ENCODE data around the gene KIF7. TPM values are rescaled to one million over a fixed set of nuclear protein-coding genes. Genes with fewer than 3 reads are reported as not detected.

KIF7 gene
- total and polyA plus RNA-seq, 3 experiments from 2014 or later: 2.4 to 2.7 TPM; not detected in 1

DNA sequence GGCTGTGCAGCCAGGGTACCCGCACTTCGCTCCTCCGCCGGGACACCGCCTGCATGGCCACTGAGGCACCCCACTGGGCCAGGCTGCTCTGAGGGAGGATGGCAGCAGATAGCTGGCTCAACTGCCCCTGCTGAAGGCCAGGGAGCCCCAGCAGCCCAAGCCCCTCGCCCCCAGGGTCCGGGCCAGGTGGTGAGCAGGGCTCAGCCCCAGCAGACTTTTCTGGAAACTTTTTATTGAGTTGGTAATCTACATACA lies 12.4 kb upstream of the KIF7 start:
- no peaks in the 10 kb centered on the region for H3K36me3 Mint-ChIP-seq
- peaks cover 0 to 5% (median 5%) of the 10 kb centered on the region in 3 donors for H3K4me1 Mint-ChIP-seq
- no peak overlapping the region for H3K4me3 ChIP-seq (ENCODE audit: low read length)
- no peaks in the 10 kb centered on the region for H3K9me3 ChIP-seq (ENCODE audit: low read length)
- no peaks in the 10 kb centered on the region for H3K36me3 ChIP-seq (ENCODE audit: insufficient read depth, low read length)
- H3K27ac Mint-ChIP-seq: no peak overlapping the region
- ChIA-PET POLR2A (no interaction called here), CTCF (no interaction called here)
- H3K9me3 Mint-ChIP-seq: no peaks in the 10 kb centered on the region
- DNase-seq: no peak
- H3K27me3 Mint-ChIP-seq: peaks cover 2 to 31% of the 10 kb centered on the region in 2 donors
- H3K27me3 ChIP-seq (ENCODE audit: insufficient read depth, low read length, poor library complexity, severe bottlenecking): no peaks in the 10 kb centered on the region
- no peak overlapping the region for H3K4me3 Mint-ChIP-seq
- no peaks in the 10 kb centered on the region for H3K4me1 ChIP-seq (ENCODE audit: insufficient read depth, low read length)
- H3K27ac ChIP-seq (ENCODE audit: low read depth, low read length): no peak overlapping the region

DNA sequence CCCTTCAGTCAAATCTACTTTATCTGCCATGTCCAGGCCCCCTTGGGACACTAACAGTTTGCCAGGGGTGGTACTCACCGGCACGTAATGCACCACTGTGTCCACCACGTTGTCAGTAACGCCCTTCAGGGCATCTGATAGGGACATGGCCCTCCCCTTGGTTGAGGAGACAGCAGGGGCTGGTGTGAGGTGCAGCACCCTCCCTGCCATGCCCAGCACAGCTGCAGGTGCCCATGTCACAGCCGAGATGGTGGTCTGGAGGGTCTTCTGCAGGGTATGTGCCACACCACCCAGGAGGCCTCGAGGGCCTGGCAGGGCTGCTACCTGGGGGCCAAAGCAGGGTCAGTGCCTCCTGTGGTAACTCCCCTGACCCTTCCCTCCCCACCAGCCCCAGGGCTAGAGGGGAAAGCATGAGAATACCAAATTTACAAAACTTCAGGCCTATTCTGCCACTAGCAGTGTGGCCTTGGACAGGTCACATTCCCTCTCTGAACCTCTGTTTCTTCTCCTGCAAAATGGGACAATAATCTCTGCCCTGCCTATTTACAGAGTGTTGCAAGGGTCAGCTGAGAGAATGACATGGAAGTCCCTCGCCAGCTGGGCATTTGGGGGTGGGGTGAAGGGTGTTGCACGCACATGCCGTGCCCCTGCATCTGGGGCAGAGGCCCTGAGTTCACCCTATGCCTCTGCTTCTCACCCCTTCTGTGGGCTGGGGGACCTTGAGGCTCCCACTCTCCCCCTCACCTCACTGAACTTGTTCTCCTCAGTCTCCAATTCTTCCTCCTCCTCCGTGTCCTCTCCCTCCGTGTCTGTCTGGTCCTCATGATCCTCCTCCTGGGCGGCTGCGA lies 11.8 kb upstream of the KIF7 start:
- Mint-ChIP-seq H3K4me3 (no peak overlapping the region), H3K4me1 (peaks cover 0 to 5% (median 5%) of the 10 kb centered on the region in 3 donors), H3K27me3 (peaks cover 5 to 34% of the 10 kb centered on the region in 2 donors), H3K36me3 (no peaks in the 10 kb centered on the region), H3K27ac (peak overlapping the region in 1 of 8 donors; percentile 23), H3K9me3 (no peaks in the 10 kb centered on the region)
- no peak overlapping the region for H3K4me3 ChIP-seq (ENCODE audit: low read length)
- POLR2A ChIA-PET: no interaction called here
- no peaks in the 10 kb centered on the region for H3K36me3 ChIP-seq (ENCODE audit: insufficient read depth, low read length)
- no peaks in the 10 kb centered on the region for H3K27me3 ChIP-seq (ENCODE audit: insufficient read depth, low read length, poor library complexity, severe bottlenecking)
- DNase-seq: no peak
- CTCF ChIA-PET: no interaction called here
- H3K27ac ChIP-seq (ENCODE audit: low read depth, low read length): no peak overlapping the region
- no peaks in the 10 kb centered on the region for H3K9me3 ChIP-seq (ENCODE audit: low read length)
- H3K4me1 ChIP-seq (ENCODE audit: insufficient read depth, low read length): no peaks in the 10 kb centered on the region

DNA sequence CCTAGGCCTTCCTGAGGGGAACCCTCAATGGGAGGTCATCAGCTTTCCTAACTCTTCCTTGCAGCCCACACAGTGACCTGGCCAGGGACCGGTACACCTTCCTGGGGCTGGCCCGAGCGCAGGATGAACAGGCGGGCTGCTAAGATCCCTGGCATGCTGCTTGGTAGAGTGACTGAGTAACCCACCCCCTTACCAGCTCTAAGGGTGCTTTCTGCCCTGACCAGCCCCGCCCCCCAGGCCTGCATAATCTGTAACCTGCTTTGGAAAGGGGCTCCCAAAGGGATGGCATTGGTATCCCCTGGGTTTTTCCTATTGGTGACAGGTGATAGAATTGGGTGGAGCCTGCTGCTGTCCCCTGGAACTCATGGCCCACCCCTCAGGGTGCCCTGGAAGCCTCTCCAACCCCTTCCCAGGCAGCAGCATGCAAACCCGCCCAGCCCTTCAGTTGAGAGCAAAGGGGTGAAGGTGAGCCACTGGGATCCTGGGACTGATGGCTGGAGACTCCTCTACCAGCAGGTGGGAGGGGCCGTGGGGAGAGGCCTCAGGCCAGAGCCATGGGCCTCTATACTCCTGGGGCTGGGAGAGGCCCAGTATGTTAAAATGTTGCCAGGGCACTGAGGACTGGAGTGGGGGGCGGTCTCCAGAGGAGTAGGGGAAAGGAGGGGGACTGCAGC lies 11.1 kb upstream of the KIF7 start:
- Mint-ChIP-seq H3K36me3 (no peaks in the 10 kb centered on the region), H3K4me3 (peak overlapping the region in 2 of 7 donors; percentile 3 to 44), H3K27me3 (peaks cover 5 to 36% of the 10 kb centered on the region in 2 donors), H3K4me1 (peaks cover 0 to 5% (median 5%) of the 10 kb centered on the region in 3 donors), H3K9me3 (no peaks in the 10 kb centered on the region), H3K27ac (no peak overlapping the region)
- Histone ChIP-seq H3K27ac (ENCODE audit: low read depth, low read length) (no peak overlapping the region), H3K4me3 (ENCODE audit: low read length) (no peak overlapping the region), H3K9me3 (ENCODE audit: low read length) (no peaks in the 10 kb centered on the region), H3K27me3 (ENCODE audit: insufficient read depth, low read length, poor library complexity, severe bottlenecking) (no peaks in the 10 kb centered on the region), H3K36me3 (ENCODE audit: insufficient read depth, low read length) (no peaks in the 10 kb centered on the region), H3K4me1 (ENCODE audit: insufficient read depth, low read length) (no peaks in the 10 kb centered on the region)
- CTCF ChIA-PET: no interaction called here
- POLR2A ChIA-PET: no interaction called here
- no peak for DNase-seq

DNA sequence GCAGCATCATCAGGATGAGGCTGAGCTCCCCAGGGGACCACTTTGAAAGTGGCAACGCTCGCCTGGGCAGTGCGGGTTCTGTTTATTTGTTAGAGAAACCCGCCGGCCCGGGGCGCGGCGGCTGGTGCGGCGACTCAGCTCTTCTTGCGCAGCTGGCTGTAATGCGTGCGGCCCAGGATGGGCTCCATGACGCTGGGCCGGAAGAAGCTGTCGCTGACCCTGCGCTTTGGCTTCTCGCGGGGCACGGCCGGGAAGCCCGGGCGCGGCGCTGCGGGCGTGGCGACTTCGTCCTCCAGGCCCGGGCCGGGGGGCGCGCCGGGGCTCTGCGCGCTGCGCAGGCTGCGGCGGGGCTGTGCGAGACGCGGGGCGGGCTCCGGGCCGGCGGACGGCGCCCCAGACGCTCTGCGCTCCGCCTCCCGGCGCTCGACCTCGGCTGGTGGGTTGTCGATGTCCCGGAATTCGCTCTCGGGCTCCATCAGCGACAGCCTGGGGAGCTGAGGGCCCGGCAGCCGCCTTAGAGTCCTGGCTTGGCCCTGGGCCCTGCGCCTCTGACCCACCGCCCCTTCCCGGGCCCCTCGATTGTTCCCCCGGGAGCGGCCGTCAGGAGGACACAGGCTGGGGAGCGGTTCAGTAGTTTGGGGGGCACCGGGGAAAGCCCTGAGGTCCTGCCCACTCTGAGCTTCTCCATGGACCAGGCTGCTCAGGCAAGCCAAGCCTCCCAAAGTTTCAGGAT lies 10.3 kb upstream of the KIF7 start:
- CTCF ChIA-PET: no interaction called here
- H3K4me1 Mint-ChIP-seq: peaks cover 0 to 5% (median 5%) of the 10 kb centered on the region in 3 donors
- H3K27ac ChIP-seq (ENCODE audit: low read depth, low read length): no peak overlapping the region
- no peaks in the 10 kb centered on the region for H3K27me3 ChIP-seq (ENCODE audit: insufficient read depth, low read length, poor library complexity, severe bottlenecking)
- no peak overlapping the region for H3K27ac Mint-ChIP-seq
- no peaks in the 10 kb centered on the region for H3K9me3 ChIP-seq (ENCODE audit: low read length)
- H3K4me1 ChIP-seq (ENCODE audit: insufficient read depth, low read length): no peaks in the 10 kb centered on the region
- no peak overlapping the region for H3K4me3 ChIP-seq (ENCODE audit: low read length)
- H3K9me3 Mint-ChIP-seq: no peaks in the 10 kb centered on the region
- no peak for DNase-seq
- H3K27me3 Mint-ChIP-seq: peaks cover 7 to 41% of the 10 kb centered on the region in 2 donors
- POLR2A ChIA-PET: no interaction called here
- H3K4me3 Mint-ChIP-seq: peak overlapping the region in 1 of 7 donors; percentile 3
- no peaks in the 10 kb centered on the region for H3K36me3 Mint-ChIP-seq
- H3K36me3 ChIP-seq (ENCODE audit: insufficient read depth, low read length): no peaks in the 10 kb centered on the region

DNA sequence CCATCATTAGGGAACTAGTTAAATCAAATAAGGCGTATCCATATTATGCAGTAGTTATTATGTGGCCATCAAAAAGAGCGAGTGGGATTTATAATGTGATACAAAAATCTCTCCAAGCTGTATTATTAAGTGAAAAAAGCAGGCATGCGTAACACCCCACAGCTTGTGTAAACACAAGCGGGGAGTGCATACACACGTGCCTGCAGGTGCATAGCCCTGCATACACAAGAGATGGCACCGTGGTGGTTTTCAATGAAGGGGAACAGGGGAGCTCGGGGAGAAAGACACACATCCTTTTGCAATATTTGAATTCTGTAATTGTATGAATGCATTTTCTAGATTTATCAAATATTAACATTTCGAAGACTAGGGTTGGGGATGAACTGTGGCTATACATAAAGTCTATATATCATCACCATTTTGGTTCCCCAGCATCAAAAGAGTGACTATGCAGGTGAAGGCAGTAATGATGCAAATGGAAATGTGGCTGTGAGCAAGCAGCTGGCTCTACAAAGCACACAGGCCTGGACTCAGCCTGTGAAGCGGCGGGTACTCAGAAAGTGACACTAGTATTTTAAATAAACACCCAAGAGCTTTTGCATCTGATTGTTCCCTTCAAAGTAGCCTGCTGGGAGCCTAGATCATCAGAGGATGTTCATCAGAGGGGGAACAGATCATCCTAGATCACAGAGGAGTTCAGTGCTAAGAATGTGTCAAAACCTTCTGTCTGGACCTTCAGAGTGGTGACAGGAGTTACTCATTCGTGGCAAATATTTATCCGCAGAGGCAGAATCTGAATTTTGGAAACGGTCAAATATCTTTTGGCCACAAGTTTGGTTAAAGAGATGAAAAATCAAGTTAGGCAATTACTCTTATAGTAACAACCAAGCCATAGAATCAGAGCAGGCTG lies 9.4 kb upstream of the KIF7 start:
- peak overlapping the region in 4 of 7 donors; percentile 20 to 48 (median 40) for H3K4me3 Mint-ChIP-seq
- H3K27ac ChIP-seq (ENCODE audit: low read depth, low read length): no peak overlapping the region
- H3K27me3 ChIP-seq (ENCODE audit: insufficient read depth, low read length, poor library complexity, severe bottlenecking): no peaks in the 10 kb centered on the region
- H3K36me3 ChIP-seq (ENCODE audit: insufficient read depth, low read length): no peaks in the 10 kb centered on the region
- no peaks in the 10 kb centered on the region for H3K36me3 Mint-ChIP-seq
- no peaks in the 10 kb centered on the region for H3K4me1 ChIP-seq (ENCODE audit: insufficient read depth, low read length)
- peaks cover 0 to 5% (median 5%) of the 10 kb centered on the region in 3 donors for H3K4me1 Mint-ChIP-seq
- CTCF ChIA-PET: no interaction called here
- DNase-seq: no peak
- H3K9me3 ChIP-seq (ENCODE audit: low read length): no peaks in the 10 kb centered on the region
- H3K27ac Mint-ChIP-seq: no peak overlapping the region
- no peak overlapping the region for H3K4me3 ChIP-seq (ENCODE audit: low read length)
- POLR2A ChIA-PET: no interaction called here
- H3K27me3 Mint-ChIP-seq: peaks cover 8 to 47% of the 10 kb centered on the region in 2 donors
- no peaks in the 10 kb centered on the region for H3K9me3 Mint-ChIP-seq

DNA sequence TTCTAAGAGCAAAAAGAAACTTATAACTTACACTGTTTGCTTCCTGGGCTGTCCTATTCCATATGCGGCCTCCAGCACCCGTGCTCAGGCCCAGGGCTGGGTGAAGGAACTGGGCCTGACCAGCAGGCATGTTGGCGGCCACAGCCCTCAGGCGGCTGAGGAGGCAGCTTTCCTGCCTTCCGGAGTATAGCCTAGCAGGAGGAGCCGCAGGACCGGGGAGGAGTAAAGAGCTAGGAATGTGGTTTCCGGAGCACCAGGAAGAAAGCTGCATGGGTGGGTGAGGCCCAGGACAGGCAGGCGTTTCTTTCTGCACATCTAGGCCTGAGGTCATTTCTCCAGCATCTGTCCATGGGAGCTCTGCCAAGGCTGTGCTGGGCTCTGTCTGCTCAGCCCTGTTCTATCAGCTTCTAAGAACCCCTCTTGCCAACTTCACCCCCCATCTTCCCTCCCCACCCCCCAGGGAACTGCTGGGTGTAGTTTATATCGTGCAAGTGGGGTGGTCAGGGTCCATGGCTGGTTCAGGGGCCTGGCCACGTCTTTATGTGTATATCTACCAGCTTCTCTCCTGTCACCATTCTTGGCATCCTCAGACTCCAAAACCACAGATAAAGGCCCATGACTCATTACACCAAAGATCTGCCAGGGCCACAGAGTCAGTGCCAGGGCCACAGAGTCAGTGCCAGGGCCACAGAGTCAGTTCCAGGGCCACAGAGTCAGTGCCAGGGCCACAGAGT lies 7.8 kb upstream of the KIF7 start:
- no peak for DNase-seq
- ChIA-PET POLR2A (no interaction called here), CTCF (no interaction called here)
- Mint-ChIP-seq H3K27ac (no peak overlapping the region), H3K36me3 (no peaks in the 10 kb centered on the region), H3K4me3 (no peak overlapping the region), H3K4me1 (peaks cover 0 to 5% (median 5%) of the 10 kb centered on the region in 3 donors), H3K27me3 (peaks cover 11 to 42% of the 10 kb centered on the region in 2 donors), H3K9me3 (no peaks in the 10 kb centered on the region)
- Histone ChIP-seq H3K36me3 (ENCODE audit: insufficient read depth, low read length) (no peaks in the 10 kb centered on the region), H3K4me3 (ENCODE audit: low read length) (no peak overlapping the region), H3K27me3 (ENCODE audit: insufficient read depth, low read length, poor library complexity, severe bottlenecking) (no peaks in the 10 kb centered on the region), H3K27ac (ENCODE audit: low read depth, low read length) (no peak overlapping the region), H3K9me3 (ENCODE audit: low read length) (no peaks in the 10 kb centered on the region), H3K4me1 (ENCODE audit: insufficient read depth, low read length) (no peaks in the 10 kb centered on the region)

DNA sequence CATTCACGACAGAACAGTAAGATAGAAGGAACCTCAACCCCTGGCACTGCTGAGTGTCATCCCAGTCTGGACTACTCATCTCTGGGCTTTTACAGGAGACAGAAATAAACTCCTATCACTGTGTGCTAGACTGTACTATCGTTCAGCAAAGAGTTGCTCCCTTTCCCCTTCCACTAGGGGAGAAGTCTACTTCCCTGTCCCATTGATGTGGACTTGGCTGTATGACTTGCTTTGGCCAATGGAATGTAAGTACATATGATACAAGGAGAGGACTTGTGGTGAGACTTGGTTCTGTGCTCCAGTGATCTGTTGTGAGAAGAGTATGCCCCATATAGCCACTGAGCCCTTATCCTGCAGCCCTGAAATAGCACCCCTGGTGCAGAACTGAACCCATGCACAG lies 5.3 kb upstream of the KIF7 start:
- DNase-seq: no peak
- no peaks in the 10 kb centered on the region for H3K27me3 ChIP-seq (ENCODE audit: insufficient read depth, low read length, poor library complexity, severe bottlenecking)
- POLR2A ChIA-PET: no interaction called here
- no peaks in the 10 kb centered on the region for H3K4me1 ChIP-seq (ENCODE audit: insufficient read depth, low read length)
- peaks cover 25 to 48% of the 10 kb centered on the region in 2 donors for H3K27me3 Mint-ChIP-seq
- peaks cover 4 to 10% (median 9%) of the 10 kb centered on the region in 3 donors for H3K4me1 Mint-ChIP-seq
- no peaks in the 10 kb centered on the region for H3K36me3 Mint-ChIP-seq
- H3K36me3 ChIP-seq (ENCODE audit: insufficient read depth, low read length): no peaks in the 10 kb centered on the region
- H3K27ac Mint-ChIP-seq: no peak overlapping the region
- H3K4me3 ChIP-seq (ENCODE audit: low read length): no peak overlapping the region
- H3K9me3 Mint-ChIP-seq: no peaks in the 10 kb centered on the region
- H3K27ac ChIP-seq (ENCODE audit: low read depth, low read length): no peak overlapping the region
- CTCF ChIA-PET: no interaction called here
- H3K9me3 ChIP-seq (ENCODE audit: low read length): no peaks in the 10 kb centered on the region
- H3K4me3 Mint-ChIP-seq: no peak overlapping the region

Data from CD8-positive, alpha-beta memory T cell (primary cell).